ENCODE data around the gene PAH.

PAH gene

DNA sequence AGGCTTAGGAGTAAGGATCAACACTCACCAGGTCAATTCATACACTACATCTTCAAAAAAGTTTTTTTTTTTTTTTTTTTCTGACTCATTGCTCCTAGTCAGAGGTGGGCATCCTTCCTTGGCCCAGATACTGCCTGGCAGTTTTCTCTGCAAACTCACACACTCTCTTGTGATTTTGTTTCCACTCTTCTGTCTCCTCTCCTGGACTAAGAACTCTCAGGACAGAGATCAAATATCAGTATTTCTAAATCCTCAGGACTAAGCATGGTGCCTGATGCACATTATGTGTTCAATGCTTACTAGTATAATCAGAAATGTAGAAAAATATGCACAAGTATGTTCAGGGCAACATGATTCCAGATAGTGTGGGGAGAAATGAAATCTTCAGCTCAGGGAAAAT lies 10.2 kb upstream of the PAH start:
- CTCF ChIA-PET: interaction anchor here (1.0 to 1.1 kb wide), 3 partner anchors 21 to 621 kb away, joined by 3 to 4 read pairs (median 3); no protein-coding TSS in a partner anchor

GRCh38 chr12:102921240-102921639 lies 4.2 kb upstream of the PAH start:
- H3K9me3 ChIP-seq (ENCODE audit: control insufficient read depth, insufficient read depth, low read depth, low read length): no peaks in the 10 kb centered on the region
- H3K36me3 ChIP-seq (ENCODE audit: control insufficient read depth in 2 of 2, insufficient read depth in 1 of 2, low read length in 2 of 2): no peaks in the 10 kb centered on the region
- H3K4me1 ChIP-seq (ENCODE audit: control insufficient read depth, insufficient read depth, low read length): no peaks in the 10 kb centered on the region
- POLR2A ChIA-PET: no interaction called here
- no peak overlapping the region for H3K27ac ChIP-seq (ENCODE audit: extremely low read depth, low read depth, low read length)
- TF ChIP-seq ZNF843 (tag by site-specific recombination; IDR thresholded peaks at IDR 0.05) (no peak), ZIC2 (tag by site-specific recombination; IDR thresholded peaks at IDR 0.05) (no peak), ZNF280D (tag by site-specific recombination; IDR thresholded peaks at IDR 0.05) (no peak), ZNF423 (tag by site-specific recombination; IDR thresholded peaks at IDR 0.05) (no peak), ZBTB10 (tag by site-specific recombination; IDR thresholded peaks at IDR 0.05) (no peak), KLF7 (tag by site-specific recombination; IDR thresholded peaks at IDR 0.05; ENCODE audit: borderline replicate concordance) (no peak), ZNF658 (tag by site-specific recombination; IDR thresholded peaks at IDR 0.05) (no peak), ZNF645 (tag by site-specific recombination; IDR thresholded peaks at IDR 0.05) (no peak), ZNF311 (tag by site-specific recombination; IDR thresholded peaks at IDR 0.05; ENCODE audit: borderline replicate concordance) (no peak), ZBTB21 (tag by site-specific recombination; IDR thresholded peaks at IDR 0.05) (no peak), ZBTB8A (tag by site-specific recombination; IDR thresholded peaks at IDR 0.05) (no peak), ZNF366 (tag by site-specific recombination; conservative IDR thresholded peaks at IDR 0.05) (no peak), ZNF350 (tag by site-specific recombination; IDR thresholded peaks at IDR 0.05) (no peak), TRIM28 (IDR thresholded peaks at IDR 0.05; ENCODE audit: borderline replicate concordance, low read length) (no peak), ZNF776 (tag by site-specific recombination; IDR thresholded peaks at IDR 0.05; ENCODE audit: borderline replicate concordance) (no peak), ZNF623 (tag by site-specific recombination; IDR thresholded peaks at IDR 0.05) (no peak)
- CTCF ChIA-PET: interaction anchor here (0.6 kb wide), 1 partner anchor 26 kb away, joined by 3 read pairs; no protein-coding TSS in a partner anchor
- no peak overlapping the region for H3K4me3 ChIP-seq (ENCODE audit: low read depth, low read length)

More for the DNA sequence above, 10.2 kb upstream of the PAH start:
- H3K9me3 ChIP-seq (ENCODE audit: control insufficient read depth, insufficient read depth, low read depth, low read length): no peaks in the 10 kb centered on the region
- no peaks in the 10 kb centered on the region for H3K36me3 ChIP-seq (ENCODE audit: control insufficient read depth in 2 of 2, insufficient read depth in 1 of 2, low read length in 2 of 2)
- no peak overlapping the region for H3K4me3 ChIP-seq (ENCODE audit: low read depth, low read length)
- H3K4me1 ChIP-seq (ENCODE audit: control insufficient read depth, insufficient read depth, low read length): no peaks in the 10 kb centered on the region
- TF ChIP-seq ZSCAN30 (tag by site-specific recombination; IDR thresholded peaks at IDR 0.05): no peak
- TF ChIP-seq GLIS1 (tag by site-specific recombination; IDR thresholded peaks at IDR 0.05): no peak
- TF ChIP-seq ZFP37 (tag by site-specific recombination; IDR thresholded peaks at IDR 0.05): no peak
- TF ChIP-seq ZNF175 (tag by site-specific recombination; IDR thresholded peaks at IDR 0.05): no peak
- TF ChIP-seq ZIC2 (tag by site-specific recombination; IDR thresholded peaks at IDR 0.05): no peak
- TF ChIP-seq REST (tag by site-specific recombination; IDR thresholded peaks at IDR 0.05): no peak
- no peak for TF ChIP-seq ZNF221 (tag by site-specific recombination; IDR thresholded peaks at IDR 0.05; ENCODE audit: borderline replicate concordance)
- no peak for TF ChIP-seq ZNF776 (tag by site-specific recombination; IDR thresholded peaks at IDR 0.05; ENCODE audit: borderline replicate concordance)
- TF ChIP-seq KLF9 (tag by site-specific recombination; IDR thresholded peaks at IDR 0.05; ENCODE audit: low read depth): no peak
- no peak for TF ChIP-seq ZNF354C (tag by site-specific recombination; IDR thresholded peaks at IDR 0.05; ENCODE audit: borderline replicate concordance, low read depth)
- TF ChIP-seq ZNF394 (tag by site-specific recombination; IDR thresholded peaks at IDR 0.05; ENCODE audit: borderline replicate concordance): no peak
- TF ChIP-seq ZNF561 (tag by site-specific recombination; IDR thresholded peaks at IDR 0.05; ENCODE audit: borderline replicate concordance): no peak
- no peak for TF ChIP-seq ZNF341 (tag by site-specific recombination; IDR thresholded peaks at IDR 0.05; ENCODE audit: low read depth)
- POLR2A ChIA-PET: no interaction called here
- H3K27ac ChIP-seq (ENCODE audit: extremely low read depth, low read depth, low read length): no peak overlapping the region
